K562 (cell line): ENCODE data around the gene B3GNT4. TPM values are rescaled to one million over a fixed set of nuclear protein-coding genes. Genes with fewer than 3 reads are reported as not detected.

Experiments used
- ATAC-seq: fragments of 200-7000 bp; cut with Tn5 transposase; 3 replicates; pipeline ENCODE4 v1.9.1; 2020; ENCODE audit warnings: moderate library complexity
- BruUV-seq: library from RNA; stranded (reverse); fragments of 400-500 nt; replicated peaks from 2 replicates; lab custom pipeline; 2021; lab: Mats Ljungman, UMichigan
- CTCF ChIA-PET: fragments of 300-600 bp; formaldehyde crosslinking; extraction: SDS; loops from one replicate; lab custom pipeline; 2021; ENCODE audit warnings: low intra/inter-chr PET ratio; lab: Yijun Ruan, JAX
- POLR2A ChIA-PET: fragments of 300-600, 350-650 bp; sonication (Branson Sonifier 250); formaldehyde crosslinking; extraction: SDS; loops from one replicate; lab custom pipeline; 2021; ENCODE audit warnings: antibody characterized with exemption, inconsistent platforms; lab: Yijun Ruan, JAX
- DNase-seq, 4 experiments: peaks; one replicate each; pipeline versions ENCODE4 v3.0.0 to v3.0.0-alpha.2; 2011 to 2018; ENCODE audit warnings: low spot score in 3 of 4, mixed read lengths in 3 of 4; ENCODE audit errors: extremely low read depth in 1 of 4
- FAIRE-seq: peaks from 2 replicates; lab custom pipeline; 2011; peaks lifted over from hg19 to GRCh38; lab: Jason Lieb, UNC
- H2AFZ ChIP-seq: 2 replicates; pipeline ENCODE4 v1.6.0; 2011; ENCODE audit warnings: low read depth, low read length, control low read depth, inconsistent platforms
- H3K27ac ChIP-seq: fragments of 200-600 bp; 3 replicates; pipeline ENCODE4 v1.8.0; 2011; ENCODE audit warnings: low read depth, mild to moderate bottlenecking, control low read depth, inconsistent platforms, low read length, moderate library complexity, mixed read lengths; ENCODE audit errors: extremely low read depth
- H3K27me3 ChIP-seq, 2 experiments: fragments of 300-600 bp in 1 of 2; 2 replicates in 1 of 2; 3 replicates in 1 of 2; pipeline versions ENCODE4 v1.6.0 to v1.8.0; 2011; ENCODE audit warnings: inconsistent platforms in 2 of 2, low read length in 2 of 2, mild to moderate bottlenecking in 1 of 2, mixed read lengths in 1 of 2, moderate library complexity in 1 of 2; ENCODE audit not compliant: control insufficient read depth in 2 of 2, insufficient read depth in 2 of 2
- H3K36me3 ChIP-seq: fragments of 300-600 bp; 3 replicates; pipeline ENCODE4 v1.8.0; 2011; ENCODE audit warnings: mild to moderate bottlenecking, low read length, inconsistent platforms; ENCODE audit not compliant: control insufficient read depth, insufficient read depth
- H3K4me1 ChIP-seq, 2 experiments: fragments of 200-600 bp in 1 of 2; replicated peaks in 1 of 2; 2 replicates in 1 of 2; 3 replicates in 1 of 2; pipeline versions ENCODE4 v1.5.1 to v1.8.0; 2011; ENCODE audit warnings: inconsistent platforms in 2 of 2, low read length in 2 of 2, mild to moderate bottlenecking in 1 of 2, mixed read lengths in 1 of 2, moderate library complexity in 1 of 2; ENCODE audit not compliant: control insufficient read depth in 2 of 2, insufficient read depth in 2 of 2
- H3K4me2 ChIP-seq: 2 replicates; pipeline ENCODE4 v1.6.1; 2011; ENCODE audit warnings: low read length, control low read depth, inconsistent platforms, mixed read lengths; ENCODE audit not compliant: insufficient read depth
- H3K4me3 ChIP-seq: fragments of 200-600 bp; sonication (generic), shearing (Covaris generic); 2 replicates; pipeline ENCODE4 v1.5.1; 2016; ENCODE audit warnings: control low read depth, inconsistent platforms
- H3K79me2 ChIP-seq: fragments of 200-600 bp; 3 replicates; pipeline ENCODE4 v1.8.0; 2011; ENCODE audit warnings: low read length, inconsistent platforms; ENCODE audit not compliant: control insufficient read depth, insufficient read depth
- H3K9ac ChIP-seq, 2 experiments: 2 replicates each; pipeline versions ENCODE4 v1.6.0 to v1.6.1; 2011; ENCODE audit warnings: low read depth in 2 of 2, low read length in 2 of 2, control low read depth in 1 of 2, inconsistent platforms in 1 of 2, mild to moderate bottlenecking in 1 of 2, mixed read lengths in 1 of 2; ENCODE audit not compliant: insufficient read depth in 1 of 2
- H3K9me1 ChIP-seq: one replicate; pipeline ENCODE4 v1.6.0; 2011; ENCODE audit warnings: inconsistent platforms, mild to moderate bottlenecking, low read length, moderate library complexity; ENCODE audit not compliant: control insufficient read depth, insufficient read depth
- H3K9me3 ChIP-seq: replicated peaks from 2 replicates; pipeline ENCODE4 v1.5.1; 2011; ENCODE audit warnings: low read depth, low read length, inconsistent platforms; ENCODE audit not compliant: control insufficient read depth, insufficient read depth
- H4K20me1 ChIP-seq: replicated peaks from 2 replicates; pipeline ENCODE4 v1.6.1; 2011; ENCODE audit warnings: low read length, inconsistent platforms, mixed read lengths; ENCODE audit not compliant: control insufficient read depth, insufficient read depth
- CSDE1 ChIP-seq, 2 experiments: fragments of 450-650 bp; IDR thresholded peaks; 2 replicates each; pipeline ENCODE4 v1.6.1; 2016; ENCODE audit warnings: mild to moderate bottlenecking in 1 of 2
- ZNF699 ChIP-seq: fragments of 250-450 bp; sonication (Bioruptor Pico); IDR thresholded peaks from 2 replicates; pipeline ENCODE4 v1.8.0; 2021; ENCODE audit warnings: mild to moderate bottlenecking, moderate library complexity; ENCODE audit not compliant: insufficient replicate concordance
- WGBS: fragments of 100-300 bp; shearing (Covaris generic); methylation state at CpG from one replicate; pipeline ENCODE4 v1.1.6; 2016; ENCODE audit warnings: low coverage, mixed read lengths; ENCODE audit not compliant: insufficient coverage; ENCODE audit errors: missing lambda C conversion rate; 5-methylcytosine and 5-hydroxymethylcytosine counted together
- in situ Hi-C: fragments of 300-500 bp; cut with MboI; formaldehyde crosslinking; loops from 4 replicates; pipeline ENCODE4 v1.15.0; 2018; ENCODE audit warnings: inconsistent platforms, mixed read lengths
- intact Hi-C: fragments of 100-400 bp; cut with micrococcal nuclease; formaldehyde crosslinking; loops from 2 replicates; pipeline ENCODE4 v1.14.2; 2022
- polyA plus RNA-seq, 8 experiments: library from polyadenylated mRNA; depleted of rRNA in 4 of 8; stranded (reverse) in 5 of 8; unstranded in 3 of 8; fragments of >200 nt; fragmentation: Nextera tagmentation in 2 of 8; fragmentation: Illumina TruSeq in 1 of 8; extraction: Ambion mirVana in 2 of 8; extraction: Trizol in 1 of 8; gene quantifications; 2 replicates each; pipeline versions ENCODE4 v1.2.1 to v1.2.3, GENCODE V29; 2011 to 2014; ENCODE audit warnings: inconsistent platforms in 1 of 8, missing spikeins in 1 of 8
- total RNA-seq, 7 experiments: library from RNA; depleted of rRNA in 6 of 7; stranded (reverse); fragments of >200 nt in 6 of 7; fragmentation: Illumina TruSeq in 2 of 7; extraction: Trizol in 2 of 7; gene quantifications; 2 replicates each; pipeline versions ENCODE4 v1.2.1 to v1.2.3, GENCODE V29; 2011 to 2021; ENCODE audit warnings: low replicate concordance in 1 of 7
- TF ChIP-seq, protein P1 (sequence below): fragments of 450-650 bp; conservative IDR thresholded peaks from 2 replicates; pipeline ENCODE4 v1.6.1; 2016; ENCODE audit warnings: missing genetic modification characterization, low read depth, mild to moderate bottlenecking, missing compliant biosample characterization, moderate library complexity
- TF ChIP-seq, protein P2 (sequence below): fragments of 250-450 bp; sonication (Bioruptor Pico); IDR thresholded peaks from 2 replicates; pipeline ENCODE4 v1.4.0; 2020; ENCODE audit warnings: mild to moderate bottlenecking, moderate library complexity, borderline replicate concordance

B3GNT4 gene
- total and polyA plus RNA-seq, 9 of the 15 experiments (the other 6 are each of a cell fraction or from before 2014, with no cell fraction given) = 0.17 to 3.2 (median 1.3) TPM

DNA sequence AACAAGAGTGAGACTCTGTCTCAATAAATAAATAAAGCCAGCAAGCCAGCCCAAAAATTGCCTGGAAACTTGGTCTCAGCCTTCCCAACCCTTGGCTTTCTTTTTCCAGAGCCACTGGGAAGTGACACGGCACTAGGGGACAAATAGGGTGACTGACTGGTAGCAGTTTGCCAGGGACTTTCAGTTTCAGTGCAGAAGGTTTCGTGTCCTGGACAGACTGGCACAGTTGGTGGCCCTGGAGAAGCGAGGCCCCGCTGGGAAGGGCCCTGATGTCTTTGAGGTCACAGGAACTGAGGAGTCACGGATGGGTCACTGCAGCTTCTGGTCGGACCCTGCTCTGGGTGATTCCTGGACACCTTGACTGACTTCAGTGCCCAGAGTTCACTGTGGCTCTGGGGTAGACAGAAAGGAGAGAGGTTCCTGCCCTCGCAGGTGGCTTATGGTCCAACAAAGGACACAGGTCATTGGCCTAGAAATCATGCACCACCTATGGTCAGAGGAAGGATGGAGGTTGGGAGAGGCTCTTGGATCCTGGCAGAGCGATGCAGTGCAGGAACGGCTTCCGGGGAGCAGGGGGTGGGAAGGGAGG is 17.9 kb upstream of the B3GNT4 start:
- Histone ChIP-seq H4K20me1 (no peaks in the 10 kb centered on the region), H3K4me3 (no peak overlapping the region), H3K9me1 (no peaks in the 10 kb centered on the region), H3K27ac (no peak overlapping the region), H3K9me3 (no peaks in the 10 kb centered on the region), H3K27me3 (no peaks in the 10 kb centered on the region), H3K4me1 (peaks cover 0 to 14% of the 10 kb centered on the region in 2 experiments; a peak in 2 of 5 replicates), H3K9ac (peak overlapping the region in 1 of 2 experiments; percentile 32; a peak in 1 of 4 replicates), H2AFZ (no peak overlapping the region), H3K79me2 (no peaks in the 10 kb centered on the region), H3K36me3 (no peaks in the 10 kb centered on the region), H3K4me2 (no peak overlapping the region)
- DNase-seq (peak in 1 of 4 experiments; percentile 2), ATAC-seq (no peak), FAIRE-seq (no peak)
- POLR2A ChIA-PET = no interaction called here
- in situ Hi-C loops = no loop called here
- WGBS = 51% methylated on average over 10 of the region's 10 CpGs
- CTCF ChIA-PET = no interaction called here
- no TSS peak for BruUV-seq
- intact Hi-C loops = no loop called here
- TF ChIP-seq ZNF699 (CRISPR knock-in tag) (no peak), CSDE1 (IDR thresholded peaks at IDR 0.05) (no peak)
- TF ChIP-seq, protein P1, sequence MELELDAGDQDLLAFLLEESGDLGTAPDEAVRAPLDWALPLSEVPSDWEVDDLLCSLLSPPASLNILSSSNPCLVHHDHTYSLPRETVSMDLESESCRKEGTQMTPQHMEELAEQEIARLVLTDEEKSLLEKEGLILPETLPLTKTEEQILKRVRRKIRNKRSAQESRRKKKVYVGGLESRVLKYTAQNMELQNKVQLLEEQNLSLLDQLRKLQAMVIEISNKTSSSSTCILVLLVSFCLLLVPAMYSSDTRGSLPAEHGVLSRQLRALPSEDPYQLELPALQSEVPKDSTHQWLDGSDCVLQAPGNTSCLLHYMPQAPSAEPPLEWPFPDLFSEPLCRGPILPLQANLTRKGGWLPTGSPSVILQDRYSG = no peak
- TF ChIP-seq, protein P2, sequence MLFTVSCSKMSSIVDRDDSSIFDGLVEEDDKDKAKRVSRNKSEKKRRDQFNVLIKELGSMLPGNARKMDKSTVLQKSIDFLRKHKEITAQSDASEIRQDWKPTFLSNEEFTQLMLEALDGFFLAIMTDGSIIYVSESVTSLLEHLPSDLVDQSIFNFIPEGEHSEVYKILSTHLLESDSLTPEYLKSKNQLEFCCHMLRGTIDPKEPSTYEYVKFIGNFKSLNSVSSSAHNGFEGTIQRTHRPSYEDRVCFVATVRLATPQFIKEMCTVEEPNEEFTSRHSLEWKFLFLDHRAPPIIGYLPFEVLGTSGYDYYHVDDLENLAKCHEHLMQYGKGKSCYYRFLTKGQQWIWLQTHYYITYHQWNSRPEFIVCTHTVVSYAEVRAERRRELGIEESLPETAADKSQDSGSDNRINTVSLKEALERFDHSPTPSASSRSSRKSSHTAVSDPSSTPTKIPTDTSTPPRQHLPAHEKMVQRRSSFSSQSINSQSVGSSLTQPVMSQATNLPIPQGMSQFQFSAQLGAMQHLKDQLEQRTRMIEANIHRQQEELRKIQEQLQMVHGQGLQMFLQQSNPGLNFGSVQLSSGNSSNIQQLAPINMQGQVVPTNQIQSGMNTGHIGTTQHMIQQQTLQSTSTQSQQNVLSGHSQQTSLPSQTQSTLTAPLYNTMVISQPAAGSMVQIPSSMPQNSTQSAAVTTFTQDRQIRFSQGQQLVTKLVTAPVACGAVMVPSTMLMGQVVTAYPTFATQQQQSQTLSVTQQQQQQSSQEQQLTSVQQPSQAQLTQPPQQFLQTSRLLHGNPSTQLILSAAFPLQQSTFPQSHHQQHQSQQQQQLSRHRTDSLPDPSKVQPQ (CRISPR knock-in tag) = no peak
